ENCODE measurements around the gene PGBD1.

The PGBD1 gene

GRCh38 chr6:28333599-28334018 is 52.2 kb downstream of the PGBD1 start:
- no peak for DNase-seq (ENCODE audit: low read depth in 3 of 3, low spot score in 1 of 3)

GRCh38 chr6:28334286-28335039 is 53.1 kb downstream of the PGBD1 start:
- no peak for DNase-seq (ENCODE audit: low read depth in 3 of 3, low spot score in 1 of 3)

GRCh38 chr6:28335040-28335563 is 53.7 kb downstream of the PGBD1 start:
- no peak for DNase-seq (ENCODE audit: low read depth in 3 of 3, low spot score in 1 of 3)

- peak; percentile 47 to 60 (median 51) for DNase-seq (ENCODE audit: low read depth in 3 of 3, low spot score in 1 of 3)
Measured at GRCh38 chr6:28335564-28336283, 54.4 kb downstream of the PGBD1 start, which contains the start of gene ZSCAN31. TSS of gene ZSCAN31 (minus strand) at chr6:28336148. CDS start at chr6:28329683, 6,465 bp downstream.

GRCh38 chr6:28336284-28337120 is 55.1 kb downstream of the PGBD1 start:
- DNase-seq (ENCODE audit: low read depth in 3 of 3, low spot score in 1 of 3): no peak

- no peak for DNase-seq (ENCODE audit: low read depth in 3 of 3, low spot score in 1 of 3)
Measured at GRCh38 chr6:28337121-28337520, 55.7 kb downstream of the PGBD1 start.

- DNase-seq (ENCODE audit: low read depth in 3 of 3, low spot score in 1 of 3): no peak
Measured at GRCh38 chr6:28340310-28341095, 59.1 kb downstream of the PGBD1 start.

GRCh38 chr6:28343898-28344677 is 62.7 kb downstream of the PGBD1 start:
- DNase-seq (ENCODE audit: low read depth in 3 of 3, low spot score in 1 of 3): no peak

- DNase-seq (ENCODE audit: low read depth in 3 of 3, low spot score in 1 of 3): no peak
Measured at GRCh38 chr6:28345201-28345600, 63.8 kb downstream of the PGBD1 start.

- no peak for DNase-seq (ENCODE audit: low read depth in 3 of 3, low spot score in 1 of 3)
Measured at GRCh38 chr6:28347119-28347518, 65.7 kb downstream of the PGBD1 start.

GRCh38 chr6:28349344-28349891 is 68.0 kb downstream of the PGBD1 start:
- no peak for DNase-seq (ENCODE audit: low read depth in 3 of 3, low spot score in 1 of 3)

- peak; percentile 52 to 72 (median 63) for DNase-seq (ENCODE audit: low read depth in 3 of 3, low spot score in 1 of 3)
Measured at GRCh38 chr6:28349892-28350737, 68.7 kb downstream of the PGBD1 start, which contains the start of gene ZKSCAN3. TSS of gene ZKSCAN3 (plus strand) at chr6:28349947. CDS start at chr6:28359587, 9,640 bp downstream.

GRCh38 chr6:28351087-28351486 is 69.7 kb downstream of the PGBD1 start:
- DNase-seq (ENCODE audit: low read depth in 3 of 3, low spot score in 1 of 3): no peak

GRCh38 chr6:28351493-28351925 is 70.1 kb downstream of the PGBD1 start:
- no peak for DNase-seq (ENCODE audit: low read depth in 3 of 3, low spot score in 1 of 3)

Data from stimulated activated CD4-positive, alpha-beta T cell treated with anti-CD3 and anti-CD28 coated beads, TNF-alpha, amount 100 ng/mL, for 1 hour (primary cell).